HG03439 (cell line): ENCODE results near the gene NXT1.
A peak's percentile ranks its signal among the peaks of the same experiment; 100 is the strongest.
"Not testable (repeated sequence)": the region's sequence is repeated elsewhere in the genome, so short reads cannot be mapped to it uniquely, and the experiment has no call there.

Source experiments
- ATAC-seq: cut with Tn5 transposase; IDR thresholded peaks from one replicate; pipeline ENCODE4 v1.9.1; 2021; ENCODE audit warnings: mild to moderate bottlenecking, moderate library complexity; ENCODE audit not compliant: unreplicated experiment

NXT1 gene

GRCh38 chr20:23350196-23350903 is at the start of gene NXT1:
NXT1 (plus strand) TSS chr20:23350791; CDS start chr20:23354042, 3,251 bp downstream.
- peak; percentile 89 for ATAC-seq

- ATAC-seq, result no peak
These were observed 49.0 kb upstream of the NXT1 start for GRCh38 chr20:23301436-23302050.

GRCh38 chr20:23302386-23302785 is 48.2 kb upstream of the NXT1 start:
- ATAC-seq, result no peak

- ATAC-seq, result no peak
These were observed 47.8 kb upstream of the NXT1 start for GRCh38 chr20:23302801-23303200.

GRCh38 chr20:23303325-23304102 is 47.1 kb upstream of the NXT1 start:
- no peak for ATAC-seq

GRCh38 chr20:23304616-23305015 is 46.0 kb upstream of the NXT1 start:
- ATAC-seq, result no peak

GRCh38 chr20:23305098-23305497 is 45.5 kb upstream of the NXT1 start:
- no peak for ATAC-seq

- not testable (repeated sequence) for ATAC-seq
These were observed 43.2 kb upstream of the NXT1 start for GRCh38 chr20:23307393-23307792.

- ATAC-seq, result no peak
These were observed 42.6 kb upstream of the NXT1 start for GRCh38 chr20:23308024-23308423.

- no peak for ATAC-seq
These were observed 41.7 kb upstream of the NXT1 start for GRCh38 chr20:23308908-23309307.

- ATAC-seq, result no peak
These were observed 40.8 kb upstream of the NXT1 start for GRCh38 chr20:23309781-23310180.

GRCh38 chr20:23311947-23312506 is 38.6 kb upstream of the NXT1 start:
- no peak for ATAC-seq

- no peak for ATAC-seq
These were observed 37.3 kb upstream of the NXT1 start for GRCh38 chr20:23313271-23313670.

GRCh38 chr20:23314699-23315098 is 35.9 kb upstream of the NXT1 start:
- ATAC-seq, result no peak

GRCh38 chr20:23315099-23315498 is 35.5 kb upstream of the NXT1 start:
- ATAC-seq, result no peak

GRCh38 chr20:23316626-23317025 is 34.0 kb upstream of the NXT1 start:
- ATAC-seq, result no peak

- ATAC-seq, result no peak
These were observed 33.5 kb upstream of the NXT1 start for GRCh38 chr20:23317081-23317480.

- ATAC-seq, result no peak
These were observed 32.2 kb upstream of the NXT1 start for GRCh38 chr20:23318347-23318746.

- ATAC-seq, result no peak
These were observed 30.3 kb upstream of the NXT1 start for GRCh38 chr20:23320317-23320716.

GRCh38 chr20:23325107-23325506 is 25.5 kb upstream of the NXT1 start:
- ATAC-seq, result no peak

GRCh38 chr20:23326774-23327173 is 23.8 kb upstream of the NXT1 start:
- ATAC-seq, result no peak
